Measurements from ENCODE around the gene TPMT.

Gene TPMT

GRCh38 chr6:18096423-18096822 is 58.5 kb downstream of the TPMT start:
- Histone ChIP-seq H3K79me2 (ENCODE audit: insufficient read depth, low read length) (no peaks in the 10 kb centered on the region), H3K4me1 (ENCODE audit: insufficient read depth, low read length, severe bottlenecking) (no peaks in the 10 kb centered on the region), H2AFZ (ENCODE audit: low read length) (no peak overlapping the region), H3K27me3 (ENCODE audit: insufficient read depth, low read length) (no peaks in the 10 kb centered on the region), H3K27ac (ENCODE audit: low read depth, low read length, poor library complexity, severe bottlenecking) (no peak overlapping the region), H3F3A (ENCODE audit: insufficient read depth, low read length) (no peaks in the 10 kb centered on the region), H3K9me2 (ENCODE audit: low read depth, low read length) (no peaks in the 10 kb centered on the region), H3K4me3 (ENCODE audit: low read depth, low read length, poor library complexity, severe bottlenecking) (no peak overlapping the region), H3K9me3 (ENCODE audit: low read length) (no peaks in the 10 kb centered on the region), H3K36me3 (ENCODE audit: insufficient read depth, low read length) (no peaks in the 10 kb centered on the region), H3K4me2 (ENCODE audit: low read length) (no peak overlapping the region), H3K9ac (ENCODE audit: low read length) (no peak overlapping the region), H4K20me1 (ENCODE audit: insufficient read depth, low read length) (no peaks in the 10 kb centered on the region)
- TF ChIP-seq CTCF (IDR thresholded peaks at IDR 0.05; ENCODE audit: low read length) (no peak), EZH2 (IDR thresholded peaks at IDR 0.05; ENCODE audit: borderline replicate concordance, low read length) (no peak)

GRCh38 chr6:18091382-18091781 is 63.5 kb downstream of the TPMT start:
- Histone ChIP-seq H3K4me2 (ENCODE audit: low read length) (no peak overlapping the region), H3K4me3 (ENCODE audit: low read depth, low read length, poor library complexity, severe bottlenecking) (no peak overlapping the region), H3K27ac (ENCODE audit: low read depth, low read length, poor library complexity, severe bottlenecking) (no peak overlapping the region), H3K4me1 (ENCODE audit: insufficient read depth, low read length, severe bottlenecking) (no peaks in the 10 kb centered on the region), H3K9me3 (ENCODE audit: low read length) (no peaks in the 10 kb centered on the region), H4K20me1 (ENCODE audit: insufficient read depth, low read length) (no peaks in the 10 kb centered on the region), H2AFZ (ENCODE audit: low read length) (no peak overlapping the region), H3K36me3 (ENCODE audit: insufficient read depth, low read length) (no peaks in the 10 kb centered on the region), H3K27me3 (ENCODE audit: insufficient read depth, low read length) (no peaks in the 10 kb centered on the region; the same call in 1 of the 2 replicates), H3K79me2 (ENCODE audit: insufficient read depth, low read length) (no peaks in the 10 kb centered on the region), H3K9ac (ENCODE audit: low read length) (no peak overlapping the region), H3K9me2 (ENCODE audit: low read depth, low read length) (no peaks in the 10 kb centered on the region), H3F3A (ENCODE audit: insufficient read depth, low read length) (no peaks in the 10 kb centered on the region)
- no peak for TF ChIP-seq CTCF (IDR thresholded peaks at IDR 0.05; ENCODE audit: low read length)
- TF ChIP-seq EZH2 (IDR thresholded peaks at IDR 0.05; ENCODE audit: borderline replicate concordance, low read length), result no peak

- Histone ChIP-seq H3K79me2 (ENCODE audit: insufficient read depth, low read length) (no peaks in the 10 kb centered on the region), H4K20me1 (ENCODE audit: insufficient read depth, low read length) (no peaks in the 10 kb centered on the region), H3K36me3 (ENCODE audit: insufficient read depth, low read length) (no peaks in the 10 kb centered on the region), H3K4me1 (ENCODE audit: insufficient read depth, low read length, severe bottlenecking) (no peaks in the 10 kb centered on the region), H3K9me2 (ENCODE audit: low read depth, low read length) (no peaks in the 10 kb centered on the region), H3K9ac (ENCODE audit: low read length) (no peak overlapping the region), H2AFZ (ENCODE audit: low read length) (no peak overlapping the region), H3K4me2 (ENCODE audit: low read length) (no peak overlapping the region), H3K27me3 (ENCODE audit: insufficient read depth, low read length) (no peaks in the 10 kb centered on the region; the same call in 1 of the 2 replicates), H3K27ac (ENCODE audit: low read depth, low read length, poor library complexity, severe bottlenecking) (no peak overlapping the region), H3F3A (ENCODE audit: insufficient read depth, low read length) (no peaks in the 10 kb centered on the region), H3K4me3 (ENCODE audit: low read depth, low read length, poor library complexity, severe bottlenecking) (no peak overlapping the region), H3K9me3 (ENCODE audit: low read length) (no peaks in the 10 kb centered on the region)
- TF ChIP-seq EZH2 (IDR thresholded peaks at IDR 0.05; ENCODE audit: borderline replicate concordance, low read length), result no peak
- TF ChIP-seq CTCF (IDR thresholded peaks at IDR 0.05; ENCODE audit: low read length), result no peak
These were observed 64.5 kb downstream of the TPMT start for GRCh38 chr6:18090349-18090786.
